ENCODE measurements around the gene APOBEC3F.

Gene APOBEC3F

DNA sequence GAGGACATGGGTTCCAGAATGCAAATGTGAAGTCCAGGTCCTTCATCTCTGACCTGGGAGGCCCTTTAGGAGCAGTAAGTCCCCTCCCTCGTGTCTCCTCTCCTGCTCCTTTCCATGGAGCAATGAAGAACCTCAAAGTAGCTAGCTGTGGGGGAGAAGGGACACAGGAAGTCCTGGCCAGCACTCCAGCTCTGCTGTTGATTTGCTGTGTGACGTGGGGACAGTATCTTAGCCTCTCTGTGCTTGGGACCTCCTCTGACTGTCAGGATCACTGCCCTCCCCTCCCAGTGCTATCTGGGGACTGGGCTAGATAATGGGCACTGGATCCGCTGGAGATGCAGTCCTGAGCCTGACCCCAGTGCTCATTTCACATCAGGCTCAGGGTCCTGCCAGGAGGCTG lies 55.3 kb downstream of the APOBEC3F start:
- no peak for DNase-seq

DNA sequence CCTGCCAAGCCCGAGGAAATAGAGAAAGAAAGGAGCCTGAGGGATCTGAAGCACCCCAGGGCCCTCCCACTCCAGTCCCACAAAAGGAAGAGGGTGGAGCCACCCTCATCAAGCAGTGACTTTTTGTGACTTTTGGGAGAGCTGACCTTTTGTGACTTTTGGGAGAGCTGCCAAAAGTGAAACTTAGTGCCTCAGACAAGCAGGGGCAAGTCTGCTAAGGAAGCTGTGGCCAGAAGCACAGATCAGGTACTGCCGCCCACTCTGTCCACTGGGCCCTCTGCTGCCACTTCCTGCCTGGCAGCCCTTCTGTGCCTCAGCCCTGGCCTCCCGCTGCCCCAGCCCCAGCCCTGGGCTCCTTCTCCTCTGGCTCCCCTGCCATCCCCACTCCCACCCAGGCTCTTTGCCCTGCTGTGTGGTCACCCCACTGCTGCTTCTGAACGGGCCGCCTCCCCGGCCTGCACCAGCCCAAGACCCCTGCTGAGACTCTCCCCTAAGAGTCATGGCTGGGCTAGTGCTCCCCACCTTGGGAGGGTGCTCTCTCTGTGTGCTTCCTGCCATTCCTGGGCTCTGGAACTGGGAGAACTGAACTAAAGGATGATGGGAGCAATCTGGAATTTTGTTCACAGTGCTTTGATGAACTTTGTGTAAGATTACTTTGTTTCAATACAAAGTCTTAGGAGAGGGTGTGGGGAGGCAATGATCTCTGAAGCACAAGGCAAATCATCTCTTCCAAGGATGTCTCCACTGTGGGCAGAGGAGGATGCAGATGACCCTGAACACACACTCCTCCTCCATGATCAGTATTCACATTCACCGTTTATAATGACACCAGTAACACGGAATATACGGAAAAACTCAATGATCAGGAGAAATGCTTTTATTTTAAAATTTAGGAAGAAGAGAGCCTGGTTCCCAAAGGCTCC lies 56.7 kb downstream of the APOBEC3F start, which contains the start of gene APOBEC3H:
TSS of gene APOBEC3H (plus strand) at position 147 of the 923 bp plus-strand sequence. CDS start 3,035 bp downstream, outside the sequence.
- DNase-seq = no peak

- no peak for DNase-seq
These were observed 57.4 kb downstream of the APOBEC3F start for GRCh38 chr22:39098026-39098425.

- DNase-seq = no peak
These were observed 57.9 kb downstream of the APOBEC3F start for GRCh38 chr22:39098576-39098975.

- DNase-seq = no peak
These were observed 60.6 kb downstream of the APOBEC3F start for GRCh38 chr22:39101226-39101625.

GRCh38 chr22:39103431-39103830 lies 62.8 kb downstream of the APOBEC3F start:
- DNase-seq = no peak

Data from fibroblast of skin of right biceps (primary cell).